Left lung (tissue), 10 donors: ENCODE data around the gene CFAP92. TPM values are rescaled to one million over a fixed set of nuclear protein-coding genes. Genes with fewer than 3 reads are reported as not detected.

Experiments used
- ATAC-seq: fragments of 200-7000 bp; cut with Tn5 transposase; one replicate; pipeline ENCODE4 v1.9.1; 2020; ENCODE audit warnings: moderate library complexity
- DNase-seq, 4 donors: peaks; one replicate each; pipeline ENCODE4 v3.0.0-alpha.2; 2013 to 2020
- H3K27ac ChIP-seq, 2 donors: fragments of 200-600 bp; sonication (generic) in 1 of 2; one replicate each; pipeline versions ENCODE4 v1.5.0 to v1.8.0; 2020 to 2021
- H3K27me3 ChIP-seq, 2 donors: fragments of 200-600 bp; sonication (generic) in 1 of 2; one replicate each; pipeline versions ENCODE4 v1.5.0 to v1.8.0; 2020 to 2021
- H3K36me3 ChIP-seq, 2 donors: fragments of 200-600 bp; sonication (generic) in 1 of 2; one replicate each; pipeline versions ENCODE4 v1.5.0 to v1.8.0; 2020 to 2021
- H3K4me1 ChIP-seq, 2 donors: fragments of 200-600 bp; one replicate each; pipeline ENCODE4 v1.8.0; 2021
- H3K4me3 ChIP-seq, 2 donors: fragments of 200-600 bp; sonication (generic) in 1 of 2; one replicate each; pipeline versions ENCODE4 v1.5.0 to v1.8.0; 2020 to 2021; ENCODE audit warnings: mild to moderate bottlenecking in 1 of 2
- H3K9me3 ChIP-seq, 2 donors: fragments of 200-600 bp; sonication (generic) in 1 of 2; one replicate each; pipeline versions ENCODE4 v1.5.0 to v1.8.0; 2020 to 2021
- intact Hi-C, 2 donors: fragments of 100-400 bp; cut with DNase I; formaldehyde crosslinking; loops; one replicate each; pipeline versions ENCODE4 v1.11.2 to v1.14.2; 2022
- polyA plus RNA-seq, 6 donors: library from polyadenylated mRNA; unstranded; fragments of 120-200 nt; gene quantifications; one replicate each; pipeline ENCODE4 v1.2.1, GENCODE V29; 2013; ENCODE audit not compliant: insufficient read length in 6 of 6
- total RNA-seq, 2 donors: library from RNA; stranded (reverse); fragmentation: NEBNext Ultra II Directional; extraction: Animal tissue kit (Norgen Biotek cat#: 25700); gene quantifications; one replicate each; pipeline ENCODE4 v1.2.1, GENCODE V29; 2021
- TF ChIP-seq, protein P1 (sequence below), 2 donors: fragments of 200-600 bp; sonication (generic) in 1 of 2; IDR thresholded peaks; one replicate each; pipeline versions ENCODE4 v1.5.0 to v1.8.0; 2021; ENCODE audit warnings: antibody characterized with exemption in 2 of 2
- donor health status: DM: no; HTN: yes; CAD: no.
- donor health status: DM: no; HTN: no; CAD: no.

CFAP92 gene
- total and polyA plus RNA-seq, 8 donors: 1.7 to 4.4 (median 3.5) TPM

DNA sequence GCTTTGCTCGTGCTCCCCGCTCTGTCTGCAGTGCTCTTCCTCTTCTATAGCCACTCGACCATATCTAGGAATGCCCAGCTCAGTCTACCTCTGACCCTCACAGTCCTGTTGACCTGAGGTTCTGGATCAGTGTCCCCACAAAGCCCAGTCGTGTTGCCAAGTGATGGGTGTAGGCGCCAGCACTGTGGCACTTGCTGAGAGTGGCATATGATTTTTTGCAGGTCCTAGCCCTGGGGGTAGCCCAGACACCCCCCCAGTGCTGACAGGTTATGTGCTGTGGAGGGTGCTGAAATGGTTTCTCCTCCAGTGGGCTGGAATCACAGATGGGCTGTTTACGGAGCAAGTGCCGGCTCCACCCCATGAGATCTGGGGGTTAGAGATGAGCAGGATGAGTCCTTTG lies 82.0 kb downstream of the CFAP92 start:
- peaks cover 0 to 100% of the 10 kb centered on the region in 2 donors for H3K36me3 ChIP-seq
- no peaks in the 10 kb centered on the region for H3K9me3 ChIP-seq
- ATAC-seq (no peak), DNase-seq (no peak)
- intact Hi-C loops: no loop called here
- H3K27ac ChIP-seq: no peak overlapping the region
- no peaks in the 10 kb centered on the region for H3K27me3 ChIP-seq
- TF ChIP-seq, protein P1, sequence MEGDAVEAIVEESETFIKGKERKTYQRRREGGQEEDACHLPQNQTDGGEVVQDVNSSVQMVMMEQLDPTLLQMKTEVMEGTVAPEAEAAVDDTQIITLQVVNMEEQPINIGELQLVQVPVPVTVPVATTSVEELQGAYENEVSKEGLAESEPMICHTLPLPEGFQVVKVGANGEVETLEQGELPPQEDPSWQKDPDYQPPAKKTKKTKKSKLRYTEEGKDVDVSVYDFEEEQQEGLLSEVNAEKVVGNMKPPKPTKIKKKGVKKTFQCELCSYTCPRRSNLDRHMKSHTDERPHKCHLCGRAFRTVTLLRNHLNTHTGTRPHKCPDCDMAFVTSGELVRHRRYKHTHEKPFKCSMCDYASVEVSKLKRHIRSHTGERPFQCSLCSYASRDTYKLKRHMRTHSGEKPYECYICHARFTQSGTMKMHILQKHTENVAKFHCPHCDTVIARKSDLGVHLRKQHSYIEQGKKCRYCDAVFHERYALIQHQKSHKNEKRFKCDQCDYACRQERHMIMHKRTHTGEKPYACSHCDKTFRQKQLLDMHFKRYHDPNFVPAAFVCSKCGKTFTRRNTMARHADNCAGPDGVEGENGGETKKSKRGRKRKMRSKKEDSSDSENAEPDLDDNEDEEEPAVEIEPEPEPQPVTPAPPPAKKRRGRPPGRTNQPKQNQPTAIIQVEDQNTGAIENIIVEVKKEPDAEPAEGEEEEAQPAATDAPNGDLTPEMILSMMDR (IDR thresholded peaks at IDR 0.05): no peak
- H3K4me1 ChIP-seq: no peaks in the 10 kb centered on the region
- no peak overlapping the region for H3K4me3 ChIP-seq

DNA sequence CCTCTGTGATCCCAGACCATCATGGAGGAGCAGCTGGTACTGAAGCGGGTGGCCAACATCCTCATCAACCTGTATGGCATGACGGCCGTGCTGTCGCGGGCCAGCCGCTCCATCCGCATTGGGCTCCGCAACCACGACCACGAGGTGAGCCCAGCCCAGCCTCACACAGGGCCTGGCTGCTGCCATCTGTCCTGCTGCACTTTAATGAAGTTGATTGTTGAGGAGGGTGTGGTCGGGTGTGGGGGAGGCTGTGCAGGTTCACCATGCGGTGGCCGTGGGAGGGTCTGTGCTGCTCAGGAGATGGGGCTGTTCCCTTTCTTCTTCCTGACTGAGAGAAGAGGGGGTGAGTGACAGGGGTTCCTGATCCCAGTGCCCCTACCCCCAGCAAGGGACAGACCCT lies 83.9 kb downstream of the CFAP92 start:
- ATAC-seq (no peak), DNase-seq (no peak)
- Histone ChIP-seq H3K36me3 (peaks cover 0 to 100% of the 10 kb centered on the region in 2 donors), H3K27me3 (no peaks in the 10 kb centered on the region), H3K9me3 (no peaks in the 10 kb centered on the region), H3K4me3 (no peak overlapping the region), H3K4me1 (no peaks in the 10 kb centered on the region), H3K27ac (no peak overlapping the region)
- intact Hi-C loops: no loop called here
- TF ChIP-seq, protein P1 (IDR thresholded peaks at IDR 0.05): no peak

DNA sequence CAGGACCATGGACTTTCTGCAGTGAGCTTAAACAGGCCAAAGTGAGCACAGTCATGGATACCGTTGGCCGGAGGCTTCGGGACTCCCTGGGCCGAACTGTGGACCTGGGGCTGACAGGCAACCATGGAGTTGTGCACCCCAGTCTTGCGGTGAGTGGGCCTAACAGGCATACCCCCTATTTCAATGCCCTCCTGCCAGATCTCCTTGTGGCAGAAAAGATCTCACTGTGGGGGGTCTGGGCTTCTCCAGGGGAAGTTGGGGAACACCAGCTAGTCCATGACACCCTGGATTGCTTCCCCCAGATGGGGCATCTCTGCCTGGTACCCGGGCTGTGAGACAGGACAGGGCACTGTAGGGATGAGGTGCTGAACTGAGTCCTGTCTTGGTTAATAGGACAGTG lies 84.9 kb downstream of the CFAP92 start:
- no peak for DNase-seq

DNA sequence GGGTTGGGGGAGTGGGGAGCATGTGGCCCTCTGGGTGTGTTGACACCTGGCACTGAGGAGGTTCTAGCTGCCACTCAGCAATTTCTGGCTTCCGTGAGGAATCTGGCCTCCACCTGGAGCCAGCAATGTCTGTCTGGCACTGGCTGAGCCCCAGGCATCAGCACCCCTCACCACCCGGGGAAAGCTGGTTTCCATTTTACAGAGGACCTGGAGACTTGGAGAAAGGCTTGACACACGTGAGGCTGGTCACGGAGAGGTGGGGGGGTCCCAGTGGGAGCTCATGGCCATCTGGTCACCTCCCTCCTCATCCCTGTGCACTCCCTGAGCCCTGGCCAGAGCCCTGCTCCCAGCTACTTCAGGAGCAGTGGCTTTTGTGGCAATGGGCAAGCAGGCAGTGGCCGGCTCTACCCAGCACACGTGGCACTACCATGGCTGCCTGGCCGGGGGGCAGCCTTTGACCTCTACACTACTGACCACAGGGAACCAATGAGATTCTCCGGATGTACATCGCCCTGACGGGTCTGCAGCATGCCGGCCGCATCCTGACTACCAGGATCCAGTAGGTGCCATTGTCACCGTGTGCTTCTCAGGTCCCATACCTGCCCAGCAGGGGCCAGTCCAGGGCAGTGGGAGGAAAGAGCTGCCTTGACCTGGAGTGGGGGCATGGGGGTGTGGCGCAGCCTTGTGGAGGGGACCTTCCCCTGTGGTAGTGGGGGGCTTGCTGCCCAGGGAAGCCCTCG lies 86.0 kb downstream of the CFAP92 start:
- TF ChIP-seq, protein P1 (IDR thresholded peaks at IDR 0.05): no peak
- ATAC-seq (no peak), DNase-seq (no peak)
- Histone ChIP-seq H3K27me3 (no peaks in the 10 kb centered on the region), H3K27ac (no peak overlapping the region), H3K4me1 (no peaks in the 10 kb centered on the region), H3K9me3 (no peaks in the 10 kb centered on the region), H3K36me3 (peaks cover 0 to 100% of the 10 kb centered on the region in 2 donors), H3K4me3 (no peak overlapping the region)
- intact Hi-C loops: no loop called here

More for the DNA sequence above, 84.9 kb downstream of the CFAP92 start:
- no peaks in the 10 kb centered on the region for H3K4me1 ChIP-seq
- ATAC-seq: no peak
- no peak overlapping the region for H3K27ac ChIP-seq
- H3K9me3 ChIP-seq: no peaks in the 10 kb centered on the region
- no peak overlapping the region for H3K4me3 ChIP-seq
- intact Hi-C loops: no loop called here
- TF ChIP-seq, protein P1 (IDR thresholded peaks at IDR 0.05): no peak
- peaks cover 0 to 100% of the 10 kb centered on the region in 2 donors for H3K36me3 ChIP-seq
- H3K27me3 ChIP-seq: no peaks in the 10 kb centered on the region

DNA sequence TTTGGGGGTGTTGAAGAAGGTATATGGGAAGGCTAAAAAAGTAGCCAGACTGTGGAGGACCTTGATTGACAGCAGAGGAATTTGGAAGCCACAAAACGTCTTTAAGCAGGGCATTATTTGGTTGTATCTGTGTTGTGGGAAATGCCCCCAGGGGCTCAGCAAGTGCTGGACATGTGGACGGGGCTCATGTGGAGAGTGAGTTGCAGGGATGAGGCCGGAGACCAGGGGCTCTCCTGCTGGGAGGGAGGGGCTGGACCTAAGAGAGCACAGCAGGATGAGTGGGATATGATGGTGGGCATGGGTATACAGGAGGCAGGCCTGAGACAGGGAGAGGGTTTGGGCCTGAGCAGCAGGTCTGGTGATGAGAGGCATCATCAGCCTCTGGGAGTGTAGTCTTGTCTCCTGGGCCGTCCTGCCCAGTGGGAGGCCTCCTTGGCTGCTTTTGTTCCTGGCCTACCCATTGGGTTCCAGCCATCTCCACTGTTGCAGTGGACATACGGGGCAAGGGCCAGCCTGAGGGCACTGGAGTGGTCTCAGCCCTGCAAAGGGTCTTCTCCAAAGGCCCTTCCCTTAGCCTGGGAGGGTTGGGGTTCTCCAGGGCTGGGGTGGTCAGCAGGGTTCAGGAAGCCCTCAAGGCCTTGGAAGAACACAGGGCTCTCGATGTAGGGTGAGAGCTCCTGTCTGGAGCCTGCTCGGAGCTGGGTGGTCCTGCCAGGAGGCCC lies 86.9 kb downstream of the CFAP92 start:
- ATAC-seq (no peak), DNase-seq (no peak)
- Histone ChIP-seq H3K4me1 (no peaks in the 10 kb centered on the region), H3K36me3 (peaks cover 0 to 100% of the 10 kb centered on the region in 2 donors), H3K27me3 (no peaks in the 10 kb centered on the region), H3K9me3 (no peaks in the 10 kb centered on the region), H3K4me3 (no peak overlapping the region), H3K27ac (no peak overlapping the region)
- TF ChIP-seq, protein P1 (IDR thresholded peaks at IDR 0.05): no peak
- intact Hi-C loops: no loop called here
